ENCODE data around the gene DPYSL3. TPM values are rescaled to one million over a fixed set of nuclear protein-coding genes. Genes with fewer than 3 reads are reported as not detected.

The DPYSL3 gene
- total RNA-seq, 1 experiment from 2014 or later: 17.2 TPM

DNA sequence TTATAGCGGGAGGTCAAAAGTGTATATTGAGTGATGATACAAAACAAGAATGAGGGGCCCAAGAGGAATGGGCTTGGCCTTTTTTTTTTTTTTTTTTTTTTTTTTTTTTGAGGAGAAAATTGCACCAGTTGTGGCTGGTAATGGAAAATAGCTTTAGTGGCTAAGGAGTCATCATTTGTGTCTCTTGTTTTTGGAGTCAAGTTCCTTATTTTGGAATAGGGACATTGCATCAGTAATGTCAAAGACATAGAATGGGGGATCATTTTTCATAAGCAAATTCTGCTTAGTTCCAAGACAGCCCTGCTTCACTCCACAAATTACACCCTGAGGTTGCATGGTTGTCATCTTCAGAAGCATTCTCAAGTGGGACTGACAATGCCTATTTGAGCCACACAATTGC is 137.7 kb downstream of the DPYSL3 start:
- no peak overlapping the region for H3K4me2 ChIP-seq (ENCODE audit: low read length)
- H3K27ac ChIP-seq (ENCODE audit: low read depth, low read length): no peak overlapping the region
- no peaks in the 10 kb centered on the region for H3K27me3 ChIP-seq (ENCODE audit: insufficient read depth, low read length)
- H3K4me3 ChIP-seq (replicated peaks in 1 of 2; ENCODE audit: low read depth in 1 of 2, low read length in 2 of 2): no peak overlapping the region
- no peaks in the 10 kb centered on the region for H3K9me3 ChIP-seq (ENCODE audit: control insufficient read depth in 1 of 2, insufficient read depth in 1 of 2, low read depth in 1 of 2, low read length in 2 of 2)
- ChIA-PET CTCF (interaction anchor here (1.4 to 1.7 kb wide), 2 partner anchors 206 to 406 kb away, joined by 3 read pairs; no protein-coding TSS in a partner anchor), RAD21 (ENCODE audit: low non-redundant PET in 1 of 2, low total read pairs in 2 of 2, uncharacterized antibody in 2 of 2, unreplicated experiment in 2 of 2) (no interaction called here), POLR2A (interaction anchor here (0.7 kb wide), 1 partner anchor 51 kb away, joined by 3 read pairs; no protein-coding TSS in a partner anchor)
- DNase-seq (ENCODE audit: low read depth, low spot score) (no peak), ATAC-seq (no peak)
- no peaks in the 10 kb centered on the region for H3K36me3 ChIP-seq (ENCODE audit: control insufficient read depth in 1 of 2, insufficient read depth in 2 of 2, low read length in 2 of 2)
- H3K9ac ChIP-seq (ENCODE audit: low read length): no peak overlapping the region
- BruUV-seq (replicated peaks): no TSS peak
- no peaks in the 10 kb centered on the region for H3K79me2 ChIP-seq (ENCODE audit: insufficient read depth, low read length)
- H3K9me2 ChIP-seq (ENCODE audit: insufficient read depth): no peaks in the 10 kb centered on the region
- no peak overlapping the region for H2AFZ ChIP-seq (ENCODE audit: low read depth, low read length, poor library complexity, severe bottlenecking)
- H3K4me1 ChIP-seq (ENCODE audit: control insufficient read depth in 1 of 2, insufficient read depth in 2 of 2, low read length in 2 of 2): no peaks in the 10 kb centered on the region
- H4K20me1 ChIP-seq (ENCODE audit: insufficient read depth): no peaks in the 10 kb centered on the region
- TF ChIP-seq, protein P1, sequence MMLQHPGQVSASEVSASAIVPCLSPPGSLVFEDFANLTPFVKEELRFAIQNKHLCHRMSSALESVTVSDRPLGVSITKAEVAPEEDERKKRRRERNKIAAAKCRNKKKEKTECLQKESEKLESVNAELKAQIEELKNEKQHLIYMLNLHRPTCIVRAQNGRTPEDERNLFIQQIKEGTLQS (IDR thresholded peaks at IDR 0.05): no peak
- TF ChIP-seq YY1 (IDR thresholded peaks at IDR 0.05; ENCODE audit: extremely low read depth, insufficient replicate concordance, low read depth, low read length) (no peak), EGR1 (IDR thresholded peaks at IDR 0.05; ENCODE audit: low read depth) (no peak), SRF (IDR thresholded peaks at IDR 0.05; ENCODE audit: low read depth) (no peak), POLR2AphosphoS5 (IDR thresholded peaks at IDR 0.05; ENCODE audit: low read depth, low read length) (no peak), RAD21 (IDR thresholded peaks at IDR 0.05; ENCODE audit: low read depth) (no peak), ZFX (IDR thresholded peaks at IDR 0.05) (no peak), TCF7L2 (IDR thresholded peaks at IDR 0.05; ENCODE audit: borderline replicate concordance, extremely low read depth, insufficient read depth, insufficient read length) (no peak)
- intact Hi-C loops (cut with micrococcal nuclease): no loop called here

DNA sequence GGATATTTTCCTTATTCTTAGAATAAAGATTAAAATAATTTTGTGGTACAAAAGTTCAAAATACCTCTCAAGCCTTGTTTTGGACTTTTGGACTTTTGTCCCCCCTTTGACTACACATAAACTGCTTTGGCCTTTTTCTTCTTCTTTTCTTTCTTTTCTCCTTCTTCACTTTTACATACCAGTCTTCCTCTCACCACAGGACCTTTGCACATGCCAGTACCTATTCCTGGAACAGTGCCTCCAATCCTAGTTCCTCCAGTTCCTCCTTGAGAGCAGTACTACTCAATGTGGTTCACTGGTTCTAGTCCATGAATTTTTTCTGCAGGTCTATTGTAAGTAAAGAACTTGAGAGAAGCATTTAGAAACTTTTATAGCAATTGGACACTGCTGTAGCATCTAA is 138.6 kb downstream of the DPYSL3 start:
- intact Hi-C loops (cut with micrococcal nuclease): no loop called here
- H3K4me3 ChIP-seq (replicated peaks in 1 of 2; ENCODE audit: low read depth in 1 of 2, low read length in 2 of 2): no peak overlapping the region
- H4K20me1 ChIP-seq (ENCODE audit: insufficient read depth): no peaks in the 10 kb centered on the region
- no peak overlapping the region for H3K27ac ChIP-seq (ENCODE audit: low read depth, low read length)
- RAD21 ChIA-PET (ENCODE audit: low non-redundant PET in 1 of 2, low total read pairs in 2 of 2, uncharacterized antibody in 2 of 2, unreplicated experiment in 2 of 2): no interaction called here
- ATAC-seq (no peak), DNase-seq (ENCODE audit: low read depth, low spot score) (no peak)
- H3K27me3 ChIP-seq (ENCODE audit: insufficient read depth, low read length): no peaks in the 10 kb centered on the region
- H3K4me2 ChIP-seq (ENCODE audit: low read length): no peak overlapping the region
- POLR2A ChIA-PET: no interaction called here
- no peaks in the 10 kb centered on the region for H3K36me3 ChIP-seq (ENCODE audit: control insufficient read depth in 1 of 2, insufficient read depth in 2 of 2, low read length in 2 of 2)
- H3K9me2 ChIP-seq (ENCODE audit: insufficient read depth): no peaks in the 10 kb centered on the region
- H2AFZ ChIP-seq (ENCODE audit: low read depth, low read length, poor library complexity, severe bottlenecking): no peak overlapping the region
- H3K4me1 ChIP-seq (ENCODE audit: control insufficient read depth in 1 of 2, insufficient read depth in 2 of 2, low read length in 2 of 2): no peaks in the 10 kb centered on the region
- no peaks in the 10 kb centered on the region for H3K79me2 ChIP-seq (ENCODE audit: insufficient read depth, low read length)
- H3K9me3 ChIP-seq (ENCODE audit: control insufficient read depth in 1 of 2, insufficient read depth in 1 of 2, low read depth in 1 of 2, low read length in 2 of 2): no peaks in the 10 kb centered on the region
- CTCF ChIA-PET: interaction anchor here (1.4 to 2.6 kb wide), 3 partner anchors 207 to 838 kb away, joined by 3 to 16 read pairs (median 3); no protein-coding TSS in a partner anchor
- BruUV-seq (replicated peaks): no TSS peak
- TF ChIP-seq, protein P2, sequence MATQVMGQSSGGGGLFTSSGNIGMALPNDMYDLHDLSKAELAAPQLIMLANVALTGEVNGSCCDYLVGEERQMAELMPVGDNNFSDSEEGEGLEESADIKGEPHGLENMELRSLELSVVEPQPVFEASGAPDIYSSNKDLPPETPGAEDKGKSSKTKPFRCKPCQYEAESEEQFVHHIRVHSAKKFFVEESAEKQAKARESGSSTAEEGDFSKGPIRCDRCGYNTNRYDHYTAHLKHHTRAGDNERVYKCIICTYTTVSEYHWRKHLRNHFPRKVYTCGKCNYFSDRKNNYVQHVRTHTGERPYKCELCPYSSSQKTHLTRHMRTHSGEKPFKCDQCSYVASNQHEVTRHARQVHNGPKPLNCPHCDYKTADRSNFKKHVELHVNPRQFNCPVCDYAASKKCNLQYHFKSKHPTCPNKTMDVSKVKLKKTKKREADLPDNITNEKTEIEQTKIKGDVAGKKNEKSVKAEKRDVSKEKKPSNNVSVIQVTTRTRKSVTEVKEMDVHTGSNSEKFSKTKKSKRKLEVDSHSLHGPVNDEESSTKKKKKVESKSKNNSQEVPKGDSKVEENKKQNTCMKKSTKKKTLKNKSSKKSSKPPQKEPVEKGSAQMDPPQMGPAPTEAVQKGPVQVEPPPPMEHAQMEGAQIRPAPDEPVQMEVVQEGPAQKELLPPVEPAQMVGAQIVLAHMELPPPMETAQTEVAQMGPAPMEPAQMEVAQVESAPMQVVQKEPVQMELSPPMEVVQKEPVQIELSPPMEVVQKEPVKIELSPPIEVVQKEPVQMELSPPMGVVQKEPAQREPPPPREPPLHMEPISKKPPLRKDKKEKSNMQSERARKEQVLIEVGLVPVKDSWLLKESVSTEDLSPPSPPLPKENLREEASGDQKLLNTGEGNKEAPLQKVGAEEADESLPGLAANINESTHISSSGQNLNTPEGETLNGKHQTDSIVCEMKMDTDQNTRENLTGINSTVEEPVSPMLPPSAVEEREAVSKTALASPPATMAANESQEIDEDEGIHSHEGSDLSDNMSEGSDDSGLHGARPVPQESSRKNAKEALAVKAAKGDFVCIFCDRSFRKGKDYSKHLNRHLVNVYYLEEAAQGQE (IDR thresholded peaks at IDR 0.05; ENCODE audit: low read depth): no peak
- TF ChIP-seq, protein P3, sequence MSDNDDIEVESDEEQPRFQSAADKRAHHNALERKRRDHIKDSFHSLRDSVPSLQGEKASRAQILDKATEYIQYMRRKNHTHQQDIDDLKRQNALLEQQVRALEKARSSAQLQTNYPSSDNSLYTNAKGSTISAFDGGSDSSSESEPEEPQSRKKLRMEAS (IDR thresholded peaks at IDR 0.05): no peak
- TF ChIP-seq JUND (IDR thresholded peaks at IDR 0.05) (no peak), EZH2 (IDR thresholded peaks at IDR 0.05) (no peak), EZH2phosphoT487 (IDR thresholded peaks at IDR 0.05; ENCODE audit: borderline replicate concordance) (no peak), TCF7L2 (IDR thresholded peaks at IDR 0.05; ENCODE audit: borderline replicate concordance, extremely low read depth, insufficient read depth, insufficient read length) (no peak), YY1 (IDR thresholded peaks at IDR 0.05; ENCODE audit: extremely low read depth, insufficient replicate concordance, low read depth, low read length) (no peak), CBX3 (IDR thresholded peaks at IDR 0.05; ENCODE audit: low read depth) (no peak)
- no peak overlapping the region for H3K9ac ChIP-seq (ENCODE audit: low read length)
